Stimulated activated CD4-positive, alpha-beta T cell treated with anti-CD3 and anti-CD28 coated beads, Interleukin-1b, Interleukin-23, amount 100 ng/mL, for 48 hours (primary cell): ENCODE data around the gene RMND1.
"Not testable (repeated sequence)": the region's sequence is repeated elsewhere in the genome, so short reads cannot be mapped to it uniquely, and the experiment has no call there.

Source experiments
- DNase-seq: peaks from one replicate; pipeline ENCODE4 v3.0.0-alpha.2; 2020

The RMND1 gene

GRCh38 chr6:151451417-151451949 is 443 bp downstream of the RMND1 start:
- no peak for DNase-seq

GRCh38 chr6:151450928-151451327 is 998 bp downstream of the RMND1 start:
- not testable (repeated sequence) for DNase-seq

GRCh38 chr6:151448623-151449022 is 3.3 kb downstream of the RMND1 start:
- DNase-seq: no peak

- no peak for DNase-seq
These were observed 4.7 kb downstream of the RMND1 start for GRCh38 chr6:151447237-151447636.

GRCh38 chr6:151445482-151445881 is 6.4 kb downstream of the RMND1 start:
- no peak for DNase-seq

- no peak for DNase-seq
These were observed 7.9 kb downstream of the RMND1 start for GRCh38 chr6:151443911-151444621.

GRCh38 chr6:151443454-151443853 is 8.5 kb downstream of the RMND1 start:
- DNase-seq: no peak

GRCh38 chr6:151442371-151442770 is 9.6 kb downstream of the RMND1 start:
- no peak for DNase-seq

- no peak for DNase-seq
These were observed 10.3 kb downstream of the RMND1 start for GRCh38 chr6:151441390-151442166.

GRCh38 chr6:151440930-151441329 is 11.0 kb downstream of the RMND1 start:
- DNase-seq: no peak

- no peak for DNase-seq
These were observed 11.4 kb downstream of the RMND1 start for GRCh38 chr6:151440498-151440897.

- DNase-seq: no peak
These were observed 14.5 kb downstream of the RMND1 start for GRCh38 chr6:151437401-151437800.

- no peak for DNase-seq
These were observed 15.1 kb downstream of the RMND1 start for GRCh38 chr6:151436802-151437201.

- no peak for DNase-seq
These were observed 15.6 kb downstream of the RMND1 start for GRCh38 chr6:151436300-151436699.

GRCh38 chr6:151434369-151434768 is 17.6 kb downstream of the RMND1 start:
- DNase-seq: no peak

- DNase-seq: no peak
These were observed 19.3 kb downstream of the RMND1 start for GRCh38 chr6:151432651-151433050.

GRCh38 chr6:151431337-151431736 is 20.6 kb downstream of the RMND1 start:
- DNase-seq: no peak

- DNase-seq: no peak
These were observed 21.0 kb downstream of the RMND1 start for GRCh38 chr6:151430886-151431285.

- DNase-seq: no peak
These were observed 23.7 kb downstream of the RMND1 start for GRCh38 chr6:151428093-151428735.

GRCh38 chr6:151425561-151425960 is 26.4 kb downstream of the RMND1 start:
- DNase-seq: no peak

GRCh38 chr6:151422981-151423380 is 28.9 kb downstream of the RMND1 start:
- no peak for DNase-seq

- DNase-seq: no peak
These were observed 34.4 kb downstream of the RMND1 start for GRCh38 chr6:151417477-151417876.

GRCh38 chr6:151414641-151415260 is 37.2 kb downstream of the RMND1 start:
- no peak for DNase-seq
